K562 (cell line): ENCODE results near the gene CAPZA3. TPM values are rescaled to one million over a fixed set of nuclear protein-coding genes. Genes with fewer than 3 reads are reported as not detected.

Experiments used
- ATAC-seq: fragments of 200-7000 bp; cut with Tn5 transposase; 3 replicates; pipeline ENCODE4 v1.9.1; 2020; ENCODE audit warnings: moderate library complexity
- BruUV-seq: library from RNA; stranded (reverse); fragments of 400-500 nt; replicated peaks from 2 replicates; lab custom pipeline; 2021; lab: Mats Ljungman, UMichigan
- CTCF ChIA-PET: fragments of 300-600 bp; formaldehyde crosslinking; extraction: SDS; loops from one replicate; lab custom pipeline; 2021; ENCODE audit warnings: low intra/inter-chr PET ratio; lab: Yijun Ruan, JAX
- POLR2A ChIA-PET: fragments of 300-600, 350-650 bp; sonication (Branson Sonifier 250); formaldehyde crosslinking; extraction: SDS; loops from one replicate; lab custom pipeline; 2021; ENCODE audit warnings: antibody characterized with exemption, inconsistent platforms; lab: Yijun Ruan, JAX
- DNase-seq, 4 experiments: peaks; one replicate each; pipeline versions ENCODE4 v3.0.0 to v3.0.0-alpha.2; 2011 to 2018; ENCODE audit warnings: low spot score in 3 of 4, mixed read lengths in 3 of 4; ENCODE audit errors: extremely low read depth in 1 of 4
- FAIRE-seq: peaks from 2 replicates; lab custom pipeline; 2011; peaks lifted over from hg19 to GRCh38; lab: Jason Lieb, UNC
- H2AFZ ChIP-seq: 2 replicates; pipeline ENCODE4 v1.6.0; 2011; ENCODE audit warnings: low read depth, low read length, control low read depth, inconsistent platforms
- H3K27ac ChIP-seq: fragments of 200-600 bp; 3 replicates; pipeline ENCODE4 v1.8.0; 2011; ENCODE audit warnings: low read depth, mild to moderate bottlenecking, control low read depth, inconsistent platforms, low read length, moderate library complexity, mixed read lengths; ENCODE audit errors: extremely low read depth
- H3K27me3 ChIP-seq, 2 experiments: fragments of 300-600 bp in 1 of 2; 2 replicates in 1 of 2; 3 replicates in 1 of 2; pipeline versions ENCODE4 v1.6.0 to v1.8.0; 2011; ENCODE audit warnings: inconsistent platforms in 2 of 2, low read length in 2 of 2, mild to moderate bottlenecking in 1 of 2, mixed read lengths in 1 of 2, moderate library complexity in 1 of 2; ENCODE audit not compliant: control insufficient read depth in 2 of 2, insufficient read depth in 2 of 2
- H3K36me3 ChIP-seq: fragments of 300-600 bp; 3 replicates; pipeline ENCODE4 v1.8.0; 2011; ENCODE audit warnings: mild to moderate bottlenecking, low read length, inconsistent platforms; ENCODE audit not compliant: control insufficient read depth, insufficient read depth
- H3K4me1 ChIP-seq, 2 experiments: fragments of 200-600 bp in 1 of 2; replicated peaks in 1 of 2; 2 replicates in 1 of 2; 3 replicates in 1 of 2; pipeline versions ENCODE4 v1.5.1 to v1.8.0; 2011; ENCODE audit warnings: inconsistent platforms in 2 of 2, low read length in 2 of 2, mild to moderate bottlenecking in 1 of 2, mixed read lengths in 1 of 2, moderate library complexity in 1 of 2; ENCODE audit not compliant: control insufficient read depth in 2 of 2, insufficient read depth in 2 of 2
- H3K4me2 ChIP-seq: 2 replicates; pipeline ENCODE4 v1.6.1; 2011; ENCODE audit warnings: low read length, control low read depth, inconsistent platforms, mixed read lengths; ENCODE audit not compliant: insufficient read depth
- H3K4me3 ChIP-seq: fragments of 200-600 bp; sonication (generic), shearing (Covaris generic); 2 replicates; pipeline ENCODE4 v1.5.1; 2016; ENCODE audit warnings: control low read depth, inconsistent platforms
- H3K79me2 ChIP-seq: fragments of 200-600 bp; 3 replicates; pipeline ENCODE4 v1.8.0; 2011; ENCODE audit warnings: low read length, inconsistent platforms; ENCODE audit not compliant: control insufficient read depth, insufficient read depth
- H3K9ac ChIP-seq, 2 experiments: 2 replicates each; pipeline versions ENCODE4 v1.6.0 to v1.6.1; 2011; ENCODE audit warnings: low read depth in 2 of 2, low read length in 2 of 2, control low read depth in 1 of 2, inconsistent platforms in 1 of 2, mild to moderate bottlenecking in 1 of 2, mixed read lengths in 1 of 2; ENCODE audit not compliant: insufficient read depth in 1 of 2
- H3K9me1 ChIP-seq: one replicate; pipeline ENCODE4 v1.6.0; 2011; ENCODE audit warnings: inconsistent platforms, mild to moderate bottlenecking, low read length, moderate library complexity; ENCODE audit not compliant: control insufficient read depth, insufficient read depth
- H3K9me3 ChIP-seq: replicated peaks from 2 replicates; pipeline ENCODE4 v1.5.1; 2011; ENCODE audit warnings: low read depth, low read length, inconsistent platforms; ENCODE audit not compliant: control insufficient read depth, insufficient read depth
- H4K20me1 ChIP-seq: replicated peaks from 2 replicates; pipeline ENCODE4 v1.6.1; 2011; ENCODE audit warnings: low read length, inconsistent platforms, mixed read lengths; ENCODE audit not compliant: control insufficient read depth, insufficient read depth
- ATF3 ChIP-seq, 2 experiments: fragments of 450-650 bp in 1 of 2; sonication (generic) in 1 of 2; formaldehyde crosslinking in 1 of 2; IDR thresholded peaks in 1 of 2; conservative IDR thresholded peaks in 1 of 2; 2 replicates each; pipeline versions ENCODE4 v1.6.1 to v1.8.1; 2016 to 2023; ENCODE audit warnings: mild to moderate bottlenecking in 2 of 2, moderate library complexity in 2 of 2, inconsistent platforms in 1 of 2, missing genetic modification reagents in 1 of 2
- ELF1 ChIP-seq: fragments of 200-800 bp; sonication (Bioruptor generic); IDR thresholded peaks from 2 replicates; pipeline ENCODE4 v1.6.1; 2016; ENCODE audit warnings: missing genetic modification characterization, missing compliant biosample characterization
- MBD1 ChIP-seq: fragments of 250-450 bp; sonication (Bioruptor Pico); IDR thresholded peaks from 2 replicates; pipeline ENCODE4 v1.8.0; 2022; ENCODE audit warnings: inconsistent platforms
- NBN ChIP-seq: fragments of 450-650 bp; IDR thresholded peaks from 2 replicates; pipeline ENCODE4 v1.6.1; 2016; ENCODE audit warnings: low read depth, mild to moderate bottlenecking
- PRMT5 ChIP-seq: sonication (generic); formaldehyde crosslinking; IDR thresholded peaks from 2 replicates; pipeline ENCODE4 v1.5.0; 2020; ENCODE audit warnings: missing genetic modification reagents
- RBM22 ChIP-seq: fragments of 200-400 bp; formaldehyde crosslinking; IDR thresholded peaks from 2 replicates; pipeline ENCODE4 v1.6.1; 2018; ENCODE audit warnings: low read length, low read depth; ENCODE audit not compliant: poor library complexity, severe bottlenecking
- RCOR1 ChIP-seq, 2 experiments: IDR thresholded peaks; 2 replicates each; pipeline ENCODE4 v1.6.1; 2012; ENCODE audit warnings: low read depth in 2 of 2, low read length in 2 of 2, borderline replicate concordance in 1 of 2, improper control_type of control experiment in 1 of 2
- ZFP91 ChIP-seq: sonication (generic); formaldehyde crosslinking; IDR thresholded peaks from 2 replicates; pipeline ENCODE4 v1.8.0; 2022; ENCODE audit warnings: mild to moderate bottlenecking, missing genetic modification reagents
- ZNF507 ChIP-seq: conservative IDR thresholded peaks from 2 replicates; pipeline ENCODE4 v1.6.1; 2017; ENCODE audit warnings: missing genetic modification characterization, missing compliant biosample characterization
- WGBS: fragments of 100-300 bp; shearing (Covaris generic); methylation state at CpG from one replicate; pipeline ENCODE4 v1.1.6; 2016; ENCODE audit warnings: low coverage, mixed read lengths; ENCODE audit not compliant: insufficient coverage; ENCODE audit errors: missing lambda C conversion rate; 5-methylcytosine and 5-hydroxymethylcytosine counted together
- in situ Hi-C: fragments of 300-500 bp; cut with MboI; formaldehyde crosslinking; loops from 4 replicates; pipeline ENCODE4 v1.15.0; 2018; ENCODE audit warnings: inconsistent platforms, mixed read lengths
- intact Hi-C: fragments of 100-400 bp; cut with micrococcal nuclease; formaldehyde crosslinking; loops from 2 replicates; pipeline ENCODE4 v1.14.2; 2022
- polyA plus RNA-seq, 8 experiments: library from polyadenylated mRNA; depleted of rRNA in 4 of 8; stranded (reverse) in 5 of 8; unstranded in 3 of 8; fragments of >200 nt; fragmentation: Nextera tagmentation in 2 of 8; fragmentation: Illumina TruSeq in 1 of 8; extraction: Ambion mirVana in 2 of 8; extraction: Trizol in 1 of 8; gene quantifications; 2 replicates each; pipeline versions ENCODE4 v1.2.1 to v1.2.3, GENCODE V29; 2011 to 2014; ENCODE audit warnings: inconsistent platforms in 1 of 8, missing spikeins in 1 of 8
- total RNA-seq, 7 experiments: library from RNA; depleted of rRNA in 6 of 7; stranded (reverse); fragments of >200 nt in 6 of 7; fragmentation: Illumina TruSeq in 2 of 7; extraction: Trizol in 2 of 7; gene quantifications; 2 replicates each; pipeline versions ENCODE4 v1.2.1 to v1.2.3, GENCODE V29; 2011 to 2021; ENCODE audit warnings: low replicate concordance in 1 of 7
- TF ChIP-seq, protein P1 (sequence below): fragments of 250-450 bp; sonication (Bioruptor Pico); IDR thresholded peaks from 2 replicates; pipeline ENCODE4 v1.4.0; 2020; ENCODE audit warnings: mild to moderate bottlenecking, moderate library complexity, borderline replicate concordance
- TF ChIP-seq, protein P2 (sequence below): fragments of 250-450 bp; sonication (Bioruptor Pico); IDR thresholded peaks from 2 replicates; pipeline ENCODE4 v1.4.0; 2020; ENCODE audit warnings: mild to moderate bottlenecking

Gene CAPZA3
- total and polyA plus RNA-seq, 9 of the 15 experiments (the other 6 are each of a cell fraction or from before 2014, with no cell fraction given), result not detected

DNA sequence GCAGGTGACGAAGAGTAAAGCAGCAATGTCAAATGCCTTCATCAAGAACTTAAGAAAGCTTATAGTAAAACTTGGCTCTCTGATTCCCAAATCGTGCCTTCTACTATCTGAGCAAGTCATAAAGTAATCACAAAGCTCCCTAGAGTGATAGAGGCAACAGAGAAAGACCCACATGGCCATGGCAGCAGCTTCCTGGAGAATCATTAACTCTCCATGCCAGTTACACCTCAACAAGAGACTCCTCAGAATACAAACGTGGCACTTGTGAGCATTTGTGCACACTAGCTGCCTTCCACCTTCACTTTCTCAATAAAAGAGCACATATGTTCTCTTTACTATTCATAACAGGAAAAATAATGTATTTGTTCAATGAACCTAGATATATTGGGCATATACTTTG is 48.1 kb upstream of the CAPZA3 start (continued):
- TF ChIP-seq, protein P1, sequence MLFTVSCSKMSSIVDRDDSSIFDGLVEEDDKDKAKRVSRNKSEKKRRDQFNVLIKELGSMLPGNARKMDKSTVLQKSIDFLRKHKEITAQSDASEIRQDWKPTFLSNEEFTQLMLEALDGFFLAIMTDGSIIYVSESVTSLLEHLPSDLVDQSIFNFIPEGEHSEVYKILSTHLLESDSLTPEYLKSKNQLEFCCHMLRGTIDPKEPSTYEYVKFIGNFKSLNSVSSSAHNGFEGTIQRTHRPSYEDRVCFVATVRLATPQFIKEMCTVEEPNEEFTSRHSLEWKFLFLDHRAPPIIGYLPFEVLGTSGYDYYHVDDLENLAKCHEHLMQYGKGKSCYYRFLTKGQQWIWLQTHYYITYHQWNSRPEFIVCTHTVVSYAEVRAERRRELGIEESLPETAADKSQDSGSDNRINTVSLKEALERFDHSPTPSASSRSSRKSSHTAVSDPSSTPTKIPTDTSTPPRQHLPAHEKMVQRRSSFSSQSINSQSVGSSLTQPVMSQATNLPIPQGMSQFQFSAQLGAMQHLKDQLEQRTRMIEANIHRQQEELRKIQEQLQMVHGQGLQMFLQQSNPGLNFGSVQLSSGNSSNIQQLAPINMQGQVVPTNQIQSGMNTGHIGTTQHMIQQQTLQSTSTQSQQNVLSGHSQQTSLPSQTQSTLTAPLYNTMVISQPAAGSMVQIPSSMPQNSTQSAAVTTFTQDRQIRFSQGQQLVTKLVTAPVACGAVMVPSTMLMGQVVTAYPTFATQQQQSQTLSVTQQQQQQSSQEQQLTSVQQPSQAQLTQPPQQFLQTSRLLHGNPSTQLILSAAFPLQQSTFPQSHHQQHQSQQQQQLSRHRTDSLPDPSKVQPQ (CRISPR knock-in tag), result no peak
- TF ChIP-seq, protein P2, sequence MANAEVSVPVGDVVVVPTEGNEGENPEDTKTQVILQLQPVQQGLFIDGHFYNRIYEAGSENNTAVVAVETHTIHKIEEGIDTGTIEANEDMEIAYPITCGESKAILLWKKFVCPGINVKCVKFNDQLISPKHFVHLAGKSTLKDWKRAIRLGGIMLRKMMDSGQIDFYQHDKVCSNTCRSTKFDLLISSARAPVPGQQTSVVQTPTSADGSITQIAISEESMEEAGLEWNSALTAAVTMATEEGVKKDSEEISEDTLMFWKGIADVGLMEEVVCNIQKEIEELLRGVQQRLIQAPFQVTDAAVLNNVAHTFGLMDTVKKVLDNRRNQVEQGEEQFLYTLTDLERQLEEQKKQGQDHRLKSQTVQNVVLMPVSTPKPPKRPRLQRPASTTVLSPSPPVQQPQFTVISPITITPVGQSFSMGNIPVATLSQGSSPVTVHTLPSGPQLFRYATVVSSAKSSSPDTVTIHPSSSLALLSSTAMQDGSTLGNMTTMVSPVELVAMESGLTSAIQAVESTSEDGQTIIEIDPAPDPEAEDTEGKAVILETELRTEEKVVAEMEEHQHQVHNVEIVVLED, result no peak
- TF ChIP-seq RBM22, result no peak
- no peak for TF ChIP-seq RCOR1 (IDR thresholded peaks at IDR 0.05; ENCODE audit: borderline replicate concordance in 1 of 2, low read depth in 2 of 2, low read length in 2 of 2)

- POLR2A ChIA-PET, result interaction anchor here (0.8 kb wide), 1 partner anchor 39 kb away, joined by 3 read pairs; no protein-coding TSS in a partner anchor
- FAIRE-seq (no peak), DNase-seq (peak in 3 of 4 experiments; percentile 11 to 20 (median 11)), ATAC-seq (no peak)
- no peaks in the 10 kb centered on the region for H4K20me1 ChIP-seq
- H3K36me3 ChIP-seq, result no peaks in the 10 kb centered on the region
- H3K4me3 ChIP-seq, result no peak overlapping the region
- H3K4me1 ChIP-seq, result no peaks in the 10 kb centered on the region
- CTCF ChIA-PET, result no interaction called here
- no TSS peak for BruUV-seq
- no peak overlapping the region for H3K27ac ChIP-seq
- 19% methylated on average over 4 of the region's 4 CpGs for WGBS
- H3K27me3 ChIP-seq, result no peaks in the 10 kb centered on the region
- H3K4me2 ChIP-seq, result no peak overlapping the region
- no peaks in the 10 kb centered on the region for H3K79me2 ChIP-seq
- no peaks in the 10 kb centered on the region for H3K9me3 ChIP-seq
- H3K9ac ChIP-seq, result no peak overlapping the region
- H2AFZ ChIP-seq, result no peak overlapping the region
- no peaks in the 10 kb centered on the region for H3K9me1 ChIP-seq
- intact Hi-C loops, result no loop called here
- in situ Hi-C loops, result no loop called here
- TF ChIP-seq MBD1 (no peak), PRMT5 (CRISPR knock-in tag) (no peak), ATF3 (IDR thresholded peaks at IDR 0.05) (peak; percentile 65), ATF3 (CRISPR knock-in tag; conservative IDR thresholded peaks at IDR 0.05) (no peak), ZNF507 (no peak), NBN (no peak), ZFP91 (CRISPR knock-in tag) (no peak), ELF1 (tag) (no peak)
Observed at GRCh38 chr12:18690653-18691052, 47.3 kb upstream of the CAPZA3 start.
